ENCODE results near the gene SPHK2.

- TF ChIP-seq POLR2AphosphoS5 (IDR thresholded peaks at IDR 0.05) (no peak), POLR2A (IDR thresholded peaks at IDR 0.05) (no peak), EP300 (IDR thresholded peaks at IDR 0.05) (no peak)
- TF ChIP-seq, protein P1, sequence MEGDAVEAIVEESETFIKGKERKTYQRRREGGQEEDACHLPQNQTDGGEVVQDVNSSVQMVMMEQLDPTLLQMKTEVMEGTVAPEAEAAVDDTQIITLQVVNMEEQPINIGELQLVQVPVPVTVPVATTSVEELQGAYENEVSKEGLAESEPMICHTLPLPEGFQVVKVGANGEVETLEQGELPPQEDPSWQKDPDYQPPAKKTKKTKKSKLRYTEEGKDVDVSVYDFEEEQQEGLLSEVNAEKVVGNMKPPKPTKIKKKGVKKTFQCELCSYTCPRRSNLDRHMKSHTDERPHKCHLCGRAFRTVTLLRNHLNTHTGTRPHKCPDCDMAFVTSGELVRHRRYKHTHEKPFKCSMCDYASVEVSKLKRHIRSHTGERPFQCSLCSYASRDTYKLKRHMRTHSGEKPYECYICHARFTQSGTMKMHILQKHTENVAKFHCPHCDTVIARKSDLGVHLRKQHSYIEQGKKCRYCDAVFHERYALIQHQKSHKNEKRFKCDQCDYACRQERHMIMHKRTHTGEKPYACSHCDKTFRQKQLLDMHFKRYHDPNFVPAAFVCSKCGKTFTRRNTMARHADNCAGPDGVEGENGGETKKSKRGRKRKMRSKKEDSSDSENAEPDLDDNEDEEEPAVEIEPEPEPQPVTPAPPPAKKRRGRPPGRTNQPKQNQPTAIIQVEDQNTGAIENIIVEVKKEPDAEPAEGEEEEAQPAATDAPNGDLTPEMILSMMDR (IDR thresholded peaks at IDR 0.05) = no peak
Observed at GRCh38 chr19:48641850-48642249, 22.5 kb downstream of the SPHK2 start.

All from upper lobe of left lung (tissue), 4 donors.